ENCODE data around the gene NHLH2.

The NHLH2 gene

GRCh38 chr1:115869064-115869463 is 28.1 kb upstream of the NHLH2 start:
- POLR2A ChIA-PET, result no interaction called here
- no peaks in the 10 kb centered on the region for H3K36me3 ChIP-seq (ENCODE audit: control insufficient read depth in 2 of 2, insufficient read depth in 1 of 2, low read length in 2 of 2)
- TF ChIP-seq ZNF37A (tag by site-specific recombination; IDR thresholded peaks at IDR 0.05), result no peak
- TF ChIP-seq ZNF521 (tag by site-specific recombination; IDR thresholded peaks at IDR 0.05), result no peak
- no peak for TF ChIP-seq ZNF791 (tag by site-specific recombination; IDR thresholded peaks at IDR 0.05)
- no peak for TF ChIP-seq ZNF114 (tag by site-specific recombination; IDR thresholded peaks at IDR 0.05)
- TF ChIP-seq ZNF140 (tag by site-specific recombination; IDR thresholded peaks at IDR 0.05), result no peak
- TF ChIP-seq, protein P1, sequence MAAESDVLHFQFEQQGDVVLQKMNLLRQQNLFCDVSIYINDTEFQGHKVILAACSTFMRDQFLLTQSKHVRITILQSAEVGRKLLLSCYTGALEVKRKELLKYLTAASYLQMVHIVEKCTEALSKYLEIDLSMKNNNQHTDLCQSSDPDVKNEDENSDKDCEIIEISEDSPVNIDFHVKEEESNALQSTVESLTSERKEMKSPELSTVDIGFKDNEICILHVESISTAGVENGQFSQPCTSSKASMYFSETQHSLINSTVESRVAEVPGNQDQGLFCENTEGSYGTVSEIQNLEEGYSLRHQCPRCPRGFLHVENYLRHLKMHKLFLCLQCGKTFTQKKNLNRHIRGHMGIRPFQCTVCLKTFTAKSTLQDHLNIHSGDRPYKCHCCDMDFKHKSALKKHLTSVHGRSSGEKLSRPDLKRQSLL (tag by site-specific recombination; IDR thresholded peaks at IDR 0.05), result no peak
- no peak for TF ChIP-seq ZNF629 (tag by site-specific recombination; IDR thresholded peaks at IDR 0.05)
- no peak for TF ChIP-seq ZNF18 (tag by site-specific recombination; IDR thresholded peaks at IDR 0.05)
- TF ChIP-seq, protein P2, sequence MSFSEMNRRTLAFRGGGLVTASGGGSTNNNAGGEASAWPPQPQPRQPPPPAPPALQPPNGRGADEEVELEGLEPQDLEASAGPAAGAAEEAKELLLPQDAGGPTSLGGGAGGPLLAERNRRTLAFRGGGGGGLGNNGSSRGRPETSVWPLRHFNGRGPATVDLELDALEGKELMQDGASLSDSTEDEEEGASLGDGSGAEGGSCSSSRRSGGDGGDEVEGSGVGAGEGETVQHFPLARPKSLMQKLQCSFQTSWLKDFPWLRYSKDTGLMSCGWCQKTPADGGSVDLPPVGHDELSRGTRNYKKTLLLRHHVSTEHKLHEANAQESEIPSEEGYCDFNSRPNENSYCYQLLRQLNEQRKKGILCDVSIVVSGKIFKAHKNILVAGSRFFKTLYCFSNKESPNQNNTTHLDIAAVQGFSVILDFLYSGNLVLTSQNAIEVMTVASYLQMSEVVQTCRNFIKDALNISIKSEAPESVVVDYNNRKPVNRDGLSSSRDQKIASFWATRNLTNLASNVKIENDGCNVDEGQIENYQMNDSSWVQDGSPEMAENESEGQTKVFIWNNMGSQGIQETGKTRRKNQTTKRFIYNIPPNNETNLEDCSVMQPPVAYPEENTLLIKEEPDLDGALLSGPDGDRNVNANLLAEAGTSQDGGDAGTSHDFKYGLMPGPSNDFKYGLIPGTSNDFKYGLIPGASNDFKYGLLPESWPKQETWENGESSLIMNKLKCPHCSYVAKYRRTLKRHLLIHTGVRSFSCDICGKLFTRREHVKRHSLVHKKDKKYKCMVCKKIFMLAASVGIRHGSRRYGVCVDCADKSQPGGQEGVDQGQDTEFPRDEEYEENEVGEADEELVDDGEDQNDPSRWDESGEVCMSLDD (tag by site-specific recombination; IDR thresholded peaks at IDR 0.05), result no peak
- no peak for TF ChIP-seq ZSCAN23 (tag by site-specific recombination; IDR thresholded peaks at IDR 0.05)
- no peak for TF ChIP-seq ZXDB (tag by site-specific recombination; IDR thresholded peaks at IDR 0.05)
- H3K27ac ChIP-seq (ENCODE audit: extremely low read depth, low read depth, low read length), result no peak overlapping the region
- H3K4me1 ChIP-seq (ENCODE audit: control insufficient read depth, insufficient read depth, low read length), result no peaks in the 10 kb centered on the region
- CTCF ChIA-PET, result no interaction called here
- H3K4me3 ChIP-seq (ENCODE audit: low read depth, low read length), result no peak overlapping the region
- H3K9me3 ChIP-seq (ENCODE audit: control insufficient read depth, insufficient read depth, low read depth, low read length), result no peaks in the 10 kb centered on the region

- no peaks in the 10 kb centered on the region for H3K4me1 ChIP-seq (ENCODE audit: control insufficient read depth, insufficient read depth, low read length)
- H3K4me3 ChIP-seq (ENCODE audit: low read depth, low read length), result no peak overlapping the region
- POLR2A ChIA-PET, result no interaction called here
- H3K36me3 ChIP-seq (ENCODE audit: control insufficient read depth in 2 of 2, insufficient read depth in 1 of 2, low read length in 2 of 2), result no peaks in the 10 kb centered on the region
- CTCF ChIA-PET, result no interaction called here
- no peaks in the 10 kb centered on the region for H3K9me3 ChIP-seq (ENCODE audit: control insufficient read depth, insufficient read depth, low read depth, low read length)
- no peak overlapping the region for H3K27ac ChIP-seq (ENCODE audit: extremely low read depth, low read depth, low read length)
- no peak for TF ChIP-seq ZNF518A (tag by site-specific recombination; conservative IDR thresholded peaks at IDR 0.05; ENCODE audit: low read depth)
- no peak for TF ChIP-seq ZNF214 (tag by site-specific recombination; IDR thresholded peaks at IDR 0.05; ENCODE audit: borderline replicate concordance)
- TF ChIP-seq ZNF791 (tag by site-specific recombination; IDR thresholded peaks at IDR 0.05), result no peak
- no peak for TF ChIP-seq ZBTB49 (tag by site-specific recombination; IDR thresholded peaks at IDR 0.05; ENCODE audit: low read depth)
- TF ChIP-seq ZNF624 (tag by site-specific recombination; IDR thresholded peaks at IDR 0.05), result no peak
- TF ChIP-seq ZBTB26 (tag by site-specific recombination; optimal IDR thresholded peaks at IDR 0.05), result no peak
- TF ChIP-seq ZBTB44 (tag by site-specific recombination; IDR thresholded peaks at IDR 0.05), result no peak
- no peak for TF ChIP-seq ZFHX2 (tag by site-specific recombination; conservative IDR thresholded peaks at IDR 0.05)
- TF ChIP-seq ZBTB20 (tag by site-specific recombination; IDR thresholded peaks at IDR 0.05), result no peak
Measured at GRCh38 chr1:115867216-115867615, 26.3 kb upstream of the NHLH2 start.

Data from HEK293 (cell line).